HG03064 (cell line): Measurements from ENCODE around the gene GNAS-AS1.
"Not testable (repeated sequence)": the region's sequence is repeated elsewhere in the genome, so short reads cannot be mapped to it uniquely, and the experiment has no call there.

Source experiments
- ATAC-seq: cut with Tn5 transposase; IDR thresholded peaks from one replicate; pipeline ENCODE4 v1.9.1; 2021; ENCODE audit warnings: low read depth; ENCODE audit not compliant: unreplicated experiment

The GNAS-AS1 gene

GRCh38 chr20:58838174-58838573 is 12.5 kb downstream of the GNAS-AS1 start:
- ATAC-seq, result no peak

DNA sequence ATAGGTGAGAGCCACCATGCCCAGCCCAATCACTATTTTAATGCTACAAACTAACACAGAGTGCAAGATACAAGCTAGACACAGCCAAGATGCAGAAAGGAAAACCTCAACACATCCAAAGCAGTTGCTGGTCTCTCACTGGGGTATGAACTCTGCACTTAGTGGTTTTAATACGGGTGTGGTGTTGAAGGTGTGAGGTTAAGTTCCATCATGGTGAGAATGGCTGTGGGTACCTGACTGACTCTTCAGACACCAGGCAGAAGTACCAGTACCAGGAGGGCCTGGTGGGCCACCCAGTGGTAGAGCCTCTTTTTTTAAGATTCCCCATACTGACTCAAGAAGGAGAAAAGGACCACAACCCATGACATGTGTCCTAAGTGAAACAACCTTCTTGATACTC is 13.0 kb downstream of the GNAS-AS1 start:
- ATAC-seq, result no peak

DNA sequence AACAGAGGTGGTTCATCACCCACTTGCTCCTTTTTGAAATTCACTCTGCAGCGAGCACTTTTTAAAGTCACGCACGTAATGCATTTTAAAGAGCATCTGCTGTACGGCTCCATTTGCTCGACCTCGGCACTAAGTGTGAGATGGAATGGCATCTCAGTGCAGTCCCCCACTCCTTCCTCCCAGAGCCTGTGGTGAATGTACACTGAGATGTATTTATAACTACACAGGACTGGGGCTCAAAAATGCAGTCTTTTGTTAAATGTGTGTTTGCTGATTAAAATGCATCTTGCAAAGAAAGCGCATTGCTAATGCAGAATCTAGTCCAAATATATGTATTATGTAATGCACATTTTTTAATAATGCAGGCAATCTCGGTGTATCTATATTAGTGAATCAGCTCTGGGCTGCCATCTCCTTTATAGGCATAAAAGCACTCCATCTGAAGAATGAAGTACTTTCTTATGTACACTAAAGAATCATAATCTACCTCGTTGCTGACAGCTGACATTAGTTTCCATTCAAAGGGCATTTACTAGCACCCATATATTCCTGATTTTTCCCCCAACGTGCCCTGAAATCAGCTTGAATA is 14.0 kb downstream of the GNAS-AS1 start:
- no peak for ATAC-seq

- ATAC-seq, result no peak
These were observed 15.5 kb downstream of the GNAS-AS1 start for GRCh38 chr20:58835231-58835630.

DNA sequence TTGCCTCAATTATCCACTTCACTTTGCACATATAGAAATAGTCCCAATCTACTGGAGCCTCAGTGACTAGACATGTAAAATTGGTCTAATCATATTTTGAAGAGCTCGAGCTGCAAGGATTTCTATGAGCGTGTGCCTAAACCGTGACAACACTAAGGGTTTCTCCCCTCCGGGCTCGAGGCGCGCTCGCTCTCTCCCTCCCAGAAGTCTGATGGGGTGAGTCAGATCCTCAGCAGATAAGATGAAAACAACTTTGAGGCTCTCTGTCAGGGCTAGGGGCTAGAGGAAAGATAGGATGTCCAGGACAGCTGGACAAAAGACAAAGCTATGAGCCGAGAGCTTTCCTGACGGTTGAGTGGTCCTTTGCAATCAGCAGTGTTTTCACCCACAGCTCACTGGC is 16.8 kb downstream of the GNAS-AS1 start:
- ATAC-seq, result no peak

- no peak for ATAC-seq
These were observed 18.2 kb downstream of the GNAS-AS1 start for GRCh38 chr20:58832457-58832856.

GRCh38 chr20:58829531-58829941 is 21.2 kb downstream of the GNAS-AS1 start:
- ATAC-seq, result no peak

GRCh38 chr20:58828804-58829203 is 21.9 kb downstream of the GNAS-AS1 start:
- ATAC-seq, result not testable (repeated sequence)

DNA sequence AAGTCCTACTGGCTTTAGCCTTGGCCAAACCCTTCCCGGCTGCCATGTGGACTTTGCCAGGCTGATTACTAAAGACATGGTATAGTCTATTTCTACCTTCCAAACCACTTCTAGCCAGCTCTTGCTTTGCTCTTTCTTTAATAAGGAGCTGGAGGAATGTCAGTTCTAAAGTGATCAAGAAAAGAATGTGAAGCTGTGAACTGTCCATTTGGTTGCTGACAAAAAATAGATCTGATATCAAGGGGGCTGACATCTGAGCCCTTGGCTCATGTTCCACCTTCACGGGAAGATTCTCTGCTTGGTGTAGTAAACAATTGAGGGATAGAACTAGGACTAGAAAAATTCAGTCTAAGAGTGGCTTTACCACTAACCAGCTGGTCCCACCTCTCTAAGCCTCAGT is 22.6 kb downstream of the GNAS-AS1 start:
- ATAC-seq, result no peak

GRCh38 chr20:58826271-58826670 is 24.4 kb downstream of the GNAS-AS1 start:
- no peak for ATAC-seq

GRCh38 chr20:58825450-58825849 is 25.3 kb downstream of the GNAS-AS1 start:
- ATAC-seq, result no peak

- no peak for ATAC-seq
These were observed 25.9 kb downstream of the GNAS-AS1 start for GRCh38 chr20:58824843-58825242.

GRCh38 chr20:58822748-58823730 is 27.7 kb downstream of the GNAS-AS1 start:
- ATAC-seq, result no peak

GRCh38 chr20:58822149-58822548 is 28.6 kb downstream of the GNAS-AS1 start:
- ATAC-seq, result no peak

DNA sequence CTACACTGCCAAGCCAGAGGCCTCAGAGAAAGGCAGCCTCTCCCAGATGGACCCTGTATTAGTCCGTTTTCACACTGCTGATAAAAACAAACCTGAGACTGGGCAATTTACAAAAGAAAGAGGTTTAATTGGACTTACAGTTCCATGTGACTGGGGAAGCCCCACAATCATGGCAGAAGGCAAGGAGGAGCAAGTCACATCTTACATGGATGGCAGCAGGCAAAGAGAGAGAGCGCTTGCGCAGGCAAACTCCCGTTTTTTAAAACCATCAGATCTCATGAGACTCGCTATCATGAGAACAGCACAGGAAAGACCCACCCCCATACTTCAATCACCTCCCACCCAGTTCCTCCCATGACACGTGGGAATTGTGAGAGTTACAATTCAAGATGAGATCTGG is 30.2 kb downstream of the GNAS-AS1 start:
- not testable (repeated sequence) for ATAC-seq

DNA sequence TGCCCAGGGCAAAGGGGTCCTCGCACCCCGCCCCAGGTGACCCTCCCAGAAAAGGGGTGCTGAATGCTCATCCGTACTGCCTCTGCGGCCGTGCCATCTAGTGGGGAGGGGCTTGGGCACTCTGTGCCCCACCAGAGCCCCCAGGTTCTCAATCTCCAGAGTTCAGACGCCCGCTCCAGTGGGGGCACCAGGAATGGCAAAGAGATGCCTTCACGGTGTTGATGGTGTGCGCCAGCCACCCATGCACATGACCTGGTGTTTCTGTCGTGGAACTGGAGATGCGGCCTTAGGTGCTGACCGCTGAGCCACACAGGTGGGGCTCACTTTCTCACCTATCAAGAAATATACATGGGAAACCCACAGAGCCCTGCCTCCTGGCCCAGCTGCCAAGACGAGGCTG is 30.8 kb downstream of the GNAS-AS1 start:
- ATAC-seq, result no peak

- no peak for ATAC-seq
These were observed 32.0 kb downstream of the GNAS-AS1 start for GRCh38 chr20:58818586-58819285.

GRCh38 chr20:58817748-58818147 is 33.0 kb downstream of the GNAS-AS1 start:
- no peak for ATAC-seq

- ATAC-seq, result no peak
These were observed 33.6 kb downstream of the GNAS-AS1 start for GRCh38 chr20:58816957-58817651.

GRCh38 chr20:58816051-58816450 is 34.7 kb downstream of the GNAS-AS1 start:
- no peak for ATAC-seq

GRCh38 chr20:58815448-58815847 is 35.3 kb downstream of the GNAS-AS1 start:
- no peak for ATAC-seq
